ENCODE data around the gene HSF4. TPM values are rescaled to one million over a fixed set of nuclear protein-coding genes. Genes with fewer than 3 reads are reported as not detected.

The HSF4 gene
- total RNA-seq, 1 donor from 2014 or later = 11.1 TPM

DNA sequence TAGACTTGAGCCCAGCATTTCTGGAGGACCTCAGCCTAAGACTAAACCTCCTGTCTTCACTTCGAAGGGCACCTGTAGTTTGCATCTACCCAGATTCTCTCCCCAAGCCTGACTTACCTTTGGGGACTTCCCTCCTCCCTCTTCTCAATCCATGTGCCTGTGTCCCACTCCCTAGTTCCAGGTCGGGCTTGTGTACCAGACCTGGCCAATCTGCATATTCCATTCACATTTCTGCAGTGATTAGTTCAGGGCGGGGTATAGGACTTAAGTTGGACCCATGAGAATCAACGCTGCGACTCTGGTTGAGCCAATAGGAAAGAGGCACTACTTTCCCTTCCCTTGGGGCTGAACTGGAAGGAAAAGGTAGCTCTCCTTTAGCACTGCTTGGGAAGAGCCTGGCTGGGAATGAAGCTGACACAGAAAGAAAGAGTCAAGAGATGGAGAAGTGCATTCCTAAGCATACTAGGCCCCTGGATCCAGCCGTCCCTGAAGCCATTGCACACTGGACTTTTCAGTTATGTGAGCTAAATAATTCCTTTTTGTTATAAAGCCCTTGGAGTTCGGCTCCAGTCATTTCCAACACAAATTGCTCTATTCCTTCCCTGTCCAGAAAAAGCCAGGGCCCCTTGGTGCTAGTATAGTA lies 7.3 kb upstream of the HSF4 start:
- no peaks in the 10 kb centered on the region for H3K36me3 Mint-ChIP-seq
- H3K4me3 Mint-ChIP-seq = peak overlapping the region; percentile 30
- no peaks in the 10 kb centered on the region for H3K9me3 Mint-ChIP-seq
- peaks cover 3% of the 10 kb centered on the region for H3K4me1 Mint-ChIP-seq (ENCODE audit: unreplicated experiment)
- TF ChIP-seq, protein P1, sequence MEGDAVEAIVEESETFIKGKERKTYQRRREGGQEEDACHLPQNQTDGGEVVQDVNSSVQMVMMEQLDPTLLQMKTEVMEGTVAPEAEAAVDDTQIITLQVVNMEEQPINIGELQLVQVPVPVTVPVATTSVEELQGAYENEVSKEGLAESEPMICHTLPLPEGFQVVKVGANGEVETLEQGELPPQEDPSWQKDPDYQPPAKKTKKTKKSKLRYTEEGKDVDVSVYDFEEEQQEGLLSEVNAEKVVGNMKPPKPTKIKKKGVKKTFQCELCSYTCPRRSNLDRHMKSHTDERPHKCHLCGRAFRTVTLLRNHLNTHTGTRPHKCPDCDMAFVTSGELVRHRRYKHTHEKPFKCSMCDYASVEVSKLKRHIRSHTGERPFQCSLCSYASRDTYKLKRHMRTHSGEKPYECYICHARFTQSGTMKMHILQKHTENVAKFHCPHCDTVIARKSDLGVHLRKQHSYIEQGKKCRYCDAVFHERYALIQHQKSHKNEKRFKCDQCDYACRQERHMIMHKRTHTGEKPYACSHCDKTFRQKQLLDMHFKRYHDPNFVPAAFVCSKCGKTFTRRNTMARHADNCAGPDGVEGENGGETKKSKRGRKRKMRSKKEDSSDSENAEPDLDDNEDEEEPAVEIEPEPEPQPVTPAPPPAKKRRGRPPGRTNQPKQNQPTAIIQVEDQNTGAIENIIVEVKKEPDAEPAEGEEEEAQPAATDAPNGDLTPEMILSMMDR (conservative IDR thresholded peaks at IDR 0.05) = no peak
- no peak for DNase-seq (ENCODE audit: extremely low spot score, unreplicated experiment)
- peak overlapping the region; percentile 23 for H3K27ac Mint-ChIP-seq
- peaks cover 89% of the 10 kb centered on the region for H3K27me3 Mint-ChIP-seq

DNA sequence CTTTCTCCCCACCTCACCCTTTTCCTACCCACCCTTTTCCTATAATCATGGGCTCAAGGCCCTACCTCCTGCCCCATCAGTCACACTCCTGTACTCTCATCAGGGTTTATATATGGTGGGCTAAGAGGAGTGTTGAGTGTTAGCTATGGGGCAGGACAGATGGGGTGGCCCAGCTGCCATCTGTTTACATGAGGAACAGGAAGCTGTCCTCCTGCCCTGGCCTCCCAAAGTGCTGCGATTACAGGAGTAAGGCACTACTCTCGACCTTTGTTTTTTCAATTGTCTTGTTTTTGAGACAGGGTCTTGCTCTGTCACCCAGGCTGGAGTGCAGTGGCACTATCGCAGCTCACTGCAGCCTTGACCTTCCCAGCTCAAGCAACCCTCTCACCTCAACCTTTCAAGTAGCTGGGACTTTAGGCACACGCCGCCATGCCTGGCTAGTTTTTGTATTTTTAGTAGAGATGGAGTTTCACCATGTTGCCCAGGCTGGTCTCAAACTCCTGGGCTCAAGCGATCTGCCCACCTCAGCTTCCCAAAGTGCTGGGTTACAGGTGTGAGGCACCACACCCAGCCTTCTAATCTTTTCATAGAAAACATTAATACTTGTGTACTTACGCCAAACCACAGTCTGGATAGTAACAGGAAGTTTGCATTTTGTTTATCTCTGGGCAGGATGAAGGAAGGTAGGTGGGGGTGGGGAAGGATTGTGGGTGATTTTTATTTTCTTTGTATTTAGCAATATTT lies 6.5 kb upstream of the HSF4 start:
- no peak for DNase-seq (ENCODE audit: extremely low spot score, unreplicated experiment)
- H3K4me1 Mint-ChIP-seq (ENCODE audit: unreplicated experiment) = peaks cover 3% of the 10 kb centered on the region
- H3K36me3 Mint-ChIP-seq = no peaks in the 10 kb centered on the region
- peaks cover 86% of the 10 kb centered on the region for H3K27me3 Mint-ChIP-seq
- peak overlapping the region; percentile 83 for H3K4me3 Mint-ChIP-seq
- no peaks in the 10 kb centered on the region for H3K9me3 Mint-ChIP-seq
- TF ChIP-seq, protein P1 (conservative IDR thresholded peaks at IDR 0.05) = no peak
- peak overlapping the region; percentile 23 for H3K27ac Mint-ChIP-seq

DNA sequence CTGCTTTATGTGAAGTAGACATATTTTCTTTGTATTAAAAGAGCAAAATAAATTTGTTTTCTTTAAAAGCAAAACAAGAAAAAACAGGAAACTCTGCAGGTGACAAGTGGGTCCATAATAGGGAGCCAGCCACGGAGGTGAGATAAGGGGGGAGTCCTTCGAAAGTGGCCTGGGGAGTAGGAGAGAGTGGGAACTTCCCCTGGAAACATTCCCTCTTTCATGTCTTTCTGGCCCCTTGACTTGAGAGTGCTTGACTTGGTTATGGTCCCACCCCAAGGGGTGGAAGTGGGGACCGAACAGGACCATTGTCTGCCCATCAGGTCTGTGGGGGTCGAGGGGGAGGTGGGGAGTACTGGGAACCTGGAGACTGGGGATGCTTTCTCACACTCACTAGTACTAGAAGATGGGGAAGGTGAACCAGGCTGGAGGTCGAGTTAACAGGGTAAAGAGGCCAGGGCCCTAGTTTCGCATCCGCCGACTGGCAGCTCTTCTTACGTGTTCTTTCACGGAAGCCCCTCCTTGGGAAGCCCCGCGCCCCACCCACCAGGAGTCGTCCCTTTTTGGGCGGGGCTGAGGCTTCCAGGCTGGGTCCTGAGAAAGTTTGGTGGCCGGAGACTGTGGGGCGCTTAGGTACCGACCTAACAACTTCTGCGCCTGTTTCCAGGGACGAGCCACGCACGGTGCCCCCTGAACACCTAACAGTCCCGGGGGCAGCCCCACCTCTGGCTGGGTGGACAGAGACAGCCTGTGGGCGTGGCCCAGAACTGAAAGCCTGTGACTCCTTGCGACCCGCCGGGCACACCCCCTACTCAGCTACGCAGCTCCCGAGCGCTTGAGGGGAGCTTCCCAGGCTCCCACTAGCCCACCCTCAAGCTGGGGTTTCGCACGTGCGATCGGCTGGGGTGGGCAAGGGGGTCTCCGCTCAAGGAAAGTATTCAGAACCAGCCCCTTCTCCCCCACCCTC lies 5.6 kb upstream of the HSF4 start:
- Mint-ChIP-seq H3K9me3 (no peaks in the 10 kb centered on the region), H3K4me3 (peak overlapping the region; percentile 83), H3K4me1 (ENCODE audit: unreplicated experiment) (peaks cover 3% of the 10 kb centered on the region), H3K36me3 (no peaks in the 10 kb centered on the region), H3K27ac (peak overlapping the region; percentile 62), H3K27me3 (peaks cover 82% of the 10 kb centered on the region)
- TF ChIP-seq, protein P1 (conservative IDR thresholded peaks at IDR 0.05) = no peak
- no peak for DNase-seq (ENCODE audit: extremely low spot score, unreplicated experiment)

DNA sequence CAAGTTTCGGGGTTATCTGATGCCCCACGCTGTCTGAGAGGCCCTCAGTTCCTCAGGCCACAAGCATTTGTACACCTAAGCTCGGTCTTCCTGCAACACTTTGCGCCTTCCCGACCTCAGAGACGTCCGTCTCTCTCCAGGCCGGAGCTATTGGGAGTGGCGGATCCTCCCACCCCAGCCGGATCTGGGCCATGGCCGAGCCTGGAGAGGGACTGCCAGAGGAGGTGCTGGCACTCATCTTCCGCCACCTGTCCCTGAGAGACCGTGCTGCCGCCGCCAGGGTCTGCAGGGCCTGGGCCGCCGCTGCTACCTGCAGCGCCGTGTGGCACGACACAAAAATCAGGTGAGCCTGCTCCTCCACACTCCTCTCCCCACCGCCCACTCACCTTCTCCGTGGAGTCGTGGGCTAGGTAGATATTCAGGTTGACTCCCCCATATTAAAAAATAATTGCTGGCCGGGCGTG lies 2.9 kb upstream of the HSF4 start:
- H3K36me3 Mint-ChIP-seq = no peaks in the 10 kb centered on the region

More for the DNA sequence above, 2.9 kb upstream of the HSF4 start:
- Mint-ChIP-seq H3K9me3 (no peaks in the 10 kb centered on the region), H3K4me3 (no peak overlapping the region), H3K4me1 (ENCODE audit: unreplicated experiment) (peaks cover 3% of the 10 kb centered on the region), H3K27ac (no peak overlapping the region), H3K27me3 (peaks cover 83% of the 10 kb centered on the region)
- TF ChIP-seq, protein P1 (conservative IDR thresholded peaks at IDR 0.05) = no peak
- DNase-seq (ENCODE audit: extremely low spot score, unreplicated experiment) = no peak

All from type B pancreatic cell (in vitro differentiated cells).